Activated CD8-positive, alpha-beta memory T cell treated with anti-CD3 and anti-CD28 coated beads, Interleukin-2, amount 50 U/mL, for 1 hour (primary cell): ENCODE results near the gene CREB3L2.
"Not testable (repeated sequence)": the region's sequence is repeated elsewhere in the genome, so short reads cannot be mapped to it uniquely, and the experiment has no call there.

Source experiments
- DNase-seq: peaks from one replicate; pipeline ENCODE4 v3.0.0-alpha.2; 2020; ENCODE audit errors: extremely low read depth

The CREB3L2 gene

GRCh38 chr7:137933270-137934017, 68.4 kb downstream of the CREB3L2 start:
- no peak for DNase-seq

- no peak for DNase-seq
Measured at GRCh38 chr7:137932881-137933269, 69.0 kb downstream of the CREB3L2 start.

GRCh38 chr7:137931823-137932222, 70.1 kb downstream of the CREB3L2 start:
- DNase-seq = no peak

GRCh38 chr7:137930581-137930980, 71.3 kb downstream of the CREB3L2 start:
- DNase-seq = no peak

- no peak for DNase-seq
Measured at GRCh38 chr7:137928626-137929025, 73.3 kb downstream of the CREB3L2 start.

- DNase-seq = no peak
Measured at GRCh38 chr7:137927386-137927785, 74.5 kb downstream of the CREB3L2 start.

GRCh38 chr7:137926206-137926605, 75.7 kb downstream of the CREB3L2 start:
- not testable (repeated sequence) for DNase-seq

- no peak for DNase-seq
Measured at GRCh38 chr7:137925754-137926153, 76.1 kb downstream of the CREB3L2 start.

- no peak for DNase-seq
Measured at GRCh38 chr7:137925091-137925490, 76.8 kb downstream of the CREB3L2 start.

GRCh38 chr7:137923380-137923779, 78.5 kb downstream of the CREB3L2 start:
- no peak for DNase-seq

GRCh38 chr7:137920637-137921399, 81.1 kb downstream of the CREB3L2 start:
- no peak for DNase-seq

- no peak for DNase-seq
Measured at GRCh38 chr7:137919987-137920386, 81.9 kb downstream of the CREB3L2 start.

- DNase-seq = no peak
Measured at GRCh38 chr7:137916980-137917645, 84.8 kb downstream of the CREB3L2 start.

- DNase-seq = no peak
Measured at GRCh38 chr7:137916564-137916963, 85.3 kb downstream of the CREB3L2 start.

- no peak for DNase-seq
Measured at GRCh38 chr7:137915266-137915665, 86.6 kb downstream of the CREB3L2 start.

GRCh38 chr7:137913985-137914384, 87.9 kb downstream of the CREB3L2 start:
- DNase-seq = no peak

- DNase-seq = no peak
Measured at GRCh38 chr7:137909042-137909441, 92.8 kb downstream of the CREB3L2 start.

GRCh38 chr7:137908106-137908505, 93.8 kb downstream of the CREB3L2 start:
- no peak for DNase-seq

- DNase-seq = not testable (repeated sequence)
Measured at GRCh38 chr7:137906636-137907035, 95.2 kb downstream of the CREB3L2 start.

- DNase-seq = no peak
Measured at GRCh38 chr7:137904833-137905232, 97.1 kb downstream of the CREB3L2 start.

- peak; percentile 27 for DNase-seq
Measured at GRCh38 chr7:137903382-137904169, 98.3 kb downstream of the CREB3L2 start.

GRCh38 chr7:137900137-137900536, 101.7 kb downstream of the CREB3L2 start:
- no peak for DNase-seq
